ENCODE measurements around the gene TM2D3.

GRCh38 chr15:101648356-101648755 lies 3.8 kb downstream of the TM2D3 start:
- TF ChIP-seq NFXL1 (IDR thresholded peaks at IDR 0.05; ENCODE audit: borderline replicate concordance) (no peak), ZNF687 (IDR thresholded peaks at IDR 0.05) (no peak), CTCF (IDR thresholded peaks at IDR 0.05 in 2 of 3, conservative IDR thresholded peaks at IDR 0.05 in 1 of 3; ENCODE audit: control insufficient read depth in 2 of 3, extremely low read depth in 1 of 3, insufficient read depth in 1 of 3, low read depth in 3 of 3, low read length in 3 of 3) (no peak), MYC (IDR thresholded peaks at IDR 0.05; ENCODE audit: insufficient read depth, insufficient read length, insufficient replicate concordance, low read length, severe bottlenecking) (no peak), RCOR1 (conservative IDR thresholded peaks at IDR 0.05; ENCODE audit: low read depth, low read length) (no peak), POLR2AphosphoS5 (IDR thresholded peaks at IDR 0.05; ENCODE audit: low read length) (no peak), TARDBP (IDR thresholded peaks at IDR 0.05; ENCODE audit: borderline replicate concordance) (no peak)
